TTC549 (cell line): ENCODE measurements around the gene GPR132.
"Not testable (repeated sequence)": the region's sequence is repeated elsewhere in the genome, so short reads cannot be mapped to it uniquely, and the experiment has no call there.

Source experiments
- FAIRE-seq: peaks from 2 replicates; lab custom pipeline; 2012; peaks lifted over from hg19 to GRCh38; lab: Jason Lieb, UNC

GPR132 gene

GRCh38 chr14:105075379-105076295, 10.4 kb upstream of the GPR132 start:
- FAIRE-seq, result no peak

GRCh38 chr14:105074601-105075053, 9.4 kb upstream of the GPR132 start:
- no peak for FAIRE-seq

GRCh38 chr14:105073720-105074600, 8.7 kb upstream of the GPR132 start:
- no peak for FAIRE-seq

GRCh38 chr14:105072892-105073719, 7.9 kb upstream of the GPR132 start:
- no peak for FAIRE-seq

GRCh38 chr14:105072381-105072861, 7.2 kb upstream of the GPR132 start:
- no peak for FAIRE-seq

- FAIRE-seq, result no peak
These were observed 6.7 kb upstream of the GPR132 start for GRCh38 chr14:105071942-105072341.

GRCh38 chr14:105071326-105071725, 6.1 kb upstream of the GPR132 start:
- no peak for FAIRE-seq

GRCh38 chr14:105070760-105071137, 5.5 kb upstream of the GPR132 start:
- FAIRE-seq, result no peak

- FAIRE-seq, result no peak
These were observed 4.9 kb upstream of the GPR132 start for GRCh38 chr14:105069871-105070759.

GRCh38 chr14:105069522-105069870, 4.3 kb upstream of the GPR132 start:
- FAIRE-seq, result no peak

- no peak for FAIRE-seq
These were observed 3.6 kb upstream of the GPR132 start for GRCh38 chr14:105068818-105069217.

- no peak for FAIRE-seq
These were observed 2.7 kb upstream of the GPR132 start for GRCh38 chr14:105067969-105068301.

GRCh38 chr14:105067140-105067968, 2.1 kb upstream of the GPR132 start:
- no peak for FAIRE-seq

GRCh38 chr14:105066240-105067071, 1.2 kb upstream of the GPR132 start:
- no peak for FAIRE-seq

GRCh38 chr14:105064721-105065143, 498 bp downstream of the GPR132 start:
- no peak for FAIRE-seq

- FAIRE-seq, result no peak
These were observed 1.2 kb downstream of the GPR132 start for GRCh38 chr14:105064001-105064400.

GRCh38 chr14:105063506-105063905, 1.7 kb downstream of the GPR132 start:
- FAIRE-seq, result not testable (repeated sequence)

- FAIRE-seq, result no peak
These were observed 2.2 kb downstream of the GPR132 start for GRCh38 chr14:105063056-105063455.

- FAIRE-seq, result no peak
These were observed 3.2 kb downstream of the GPR132 start for GRCh38 chr14:105062048-105062433.
